GM12864 (cell line): ENCODE data around the gene RAB29.

Source experiments
- DNase-seq: peaks from one replicate; pipeline ENCODE4 v3.0.0-alpha.2; 2011; ENCODE audit warnings: low read depth
- H3K4me3 ChIP-seq: 2 replicates; pipeline ENCODE4 v1.5.1; 2011; ENCODE audit warnings: mild to moderate bottlenecking, low read depth, low read length, control low read depth
- CTCF ChIP-seq: IDR thresholded peaks from 2 replicates; pipeline ENCODE4 v1.5.1; 2011; ENCODE audit warnings: low read depth, mild to moderate bottlenecking, moderate library complexity, low read length, control low read depth, inconsistent platforms; ENCODE audit errors: missing control alignments

RAB29 gene

GRCh38 chr1:205805082-205805711 lies 29.9 kb upstream of the RAB29 start:
- no peak for DNase-seq
- TF ChIP-seq CTCF = no peak
- no peak overlapping the region for H3K4me3 ChIP-seq

- no peak overlapping the region for H3K4me3 ChIP-seq
- DNase-seq = no peak
- TF ChIP-seq CTCF = no peak
Observed at GRCh38 chr1:205804605-205805004, 29.3 kb upstream of the RAB29 start.

- TF ChIP-seq CTCF = no peak
- no peak for DNase-seq
- no peak overlapping the region for H3K4me3 ChIP-seq
Observed at GRCh38 chr1:205803986-205804385, 28.7 kb upstream of the RAB29 start.

GRCh38 chr1:205802060-205802459 lies 26.8 kb upstream of the RAB29 start:
- H3K4me3 ChIP-seq = no peak overlapping the region
- no peak for TF ChIP-seq CTCF
- DNase-seq = no peak

- no peak for TF ChIP-seq CTCF
- DNase-seq = no peak
- H3K4me3 ChIP-seq = no peak overlapping the region
Observed at GRCh38 chr1:205800981-205801703, 25.9 kb upstream of the RAB29 start.

GRCh38 chr1:205800427-205800826 lies 25.1 kb upstream of the RAB29 start:
- DNase-seq = no peak
- no peak overlapping the region for H3K4me3 ChIP-seq
- TF ChIP-seq CTCF = no peak

GRCh38 chr1:205798577-205798976 lies 23.3 kb upstream of the RAB29 start:
- no peak overlapping the region for H3K4me3 ChIP-seq
- no peak for DNase-seq
- no peak for TF ChIP-seq CTCF
